ENCODE results near the gene LASP1.

DNA sequence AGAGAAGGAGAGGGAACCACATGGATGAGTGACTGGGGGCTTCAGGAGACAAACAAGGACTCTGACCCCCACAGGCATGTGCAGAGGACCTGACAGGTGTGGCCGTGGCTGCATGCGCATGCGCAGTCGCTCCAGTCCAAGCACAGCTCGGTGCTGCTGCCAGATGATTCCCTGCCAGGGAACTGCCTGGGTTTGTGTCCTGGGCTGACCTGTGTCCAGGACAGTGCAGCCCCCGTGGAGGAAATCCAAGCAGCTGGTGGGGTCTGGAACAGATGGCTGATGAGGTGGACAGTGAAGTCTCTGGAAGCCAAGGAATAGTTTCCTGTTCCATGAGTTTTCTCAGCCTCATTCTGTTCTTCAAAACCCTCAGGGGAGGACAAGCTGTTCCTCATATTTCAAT lies 27.3 kb downstream of the LASP1 start:
- TF ChIP-seq, protein P1, sequence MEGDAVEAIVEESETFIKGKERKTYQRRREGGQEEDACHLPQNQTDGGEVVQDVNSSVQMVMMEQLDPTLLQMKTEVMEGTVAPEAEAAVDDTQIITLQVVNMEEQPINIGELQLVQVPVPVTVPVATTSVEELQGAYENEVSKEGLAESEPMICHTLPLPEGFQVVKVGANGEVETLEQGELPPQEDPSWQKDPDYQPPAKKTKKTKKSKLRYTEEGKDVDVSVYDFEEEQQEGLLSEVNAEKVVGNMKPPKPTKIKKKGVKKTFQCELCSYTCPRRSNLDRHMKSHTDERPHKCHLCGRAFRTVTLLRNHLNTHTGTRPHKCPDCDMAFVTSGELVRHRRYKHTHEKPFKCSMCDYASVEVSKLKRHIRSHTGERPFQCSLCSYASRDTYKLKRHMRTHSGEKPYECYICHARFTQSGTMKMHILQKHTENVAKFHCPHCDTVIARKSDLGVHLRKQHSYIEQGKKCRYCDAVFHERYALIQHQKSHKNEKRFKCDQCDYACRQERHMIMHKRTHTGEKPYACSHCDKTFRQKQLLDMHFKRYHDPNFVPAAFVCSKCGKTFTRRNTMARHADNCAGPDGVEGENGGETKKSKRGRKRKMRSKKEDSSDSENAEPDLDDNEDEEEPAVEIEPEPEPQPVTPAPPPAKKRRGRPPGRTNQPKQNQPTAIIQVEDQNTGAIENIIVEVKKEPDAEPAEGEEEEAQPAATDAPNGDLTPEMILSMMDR (IDR thresholded peaks at IDR 0.05) = no peak
- no peak for TF ChIP-seq POLR2A (IDR thresholded peaks at IDR 0.05)

Measured in thyroid gland (tissue), 4 donors.